Ishikawa (cell line): ENCODE measurements around the gene SDHB.

Experiments used
- CREB1 ChIP-seq: IDR thresholded peaks from 2 replicates; pipeline ENCODE4 v1.6.1; 2012; ENCODE audit warnings: low read depth
- EGR1 ChIP-seq: IDR thresholded peaks from 2 replicates; pipeline ENCODE4 v1.6.1; 2012
- EP300 ChIP-seq: IDR thresholded peaks from 2 replicates; pipeline ENCODE4 v1.6.1; 2012; ENCODE audit warnings: borderline replicate concordance
- REST ChIP-seq: IDR thresholded peaks from 2 replicates; pipeline ENCODE4 v1.6.1; 2012; ENCODE audit warnings: low read depth, mild to moderate bottlenecking
- TAF1 ChIP-seq: IDR thresholded peaks from 2 replicates; pipeline ENCODE4 v1.6.1; 2012; ENCODE audit warnings: low read depth, mild to moderate bottlenecking
- TEAD4 ChIP-seq: IDR thresholded peaks from 2 replicates; pipeline ENCODE4 v1.6.1; 2012
- ZBTB7A ChIP-seq: IDR thresholded peaks from 2 replicates; pipeline ENCODE4 v1.6.1; 2012; ENCODE audit warnings: low read depth
- TF ChIP-seq, protein P1 (sequence below): IDR thresholded peaks from 2 replicates; pipeline ENCODE4 v1.6.1; 2012
- TF ChIP-seq, protein P2 (sequence below): IDR thresholded peaks from 2 replicates; pipeline ENCODE4 v1.6.1; 2012

DNA sequence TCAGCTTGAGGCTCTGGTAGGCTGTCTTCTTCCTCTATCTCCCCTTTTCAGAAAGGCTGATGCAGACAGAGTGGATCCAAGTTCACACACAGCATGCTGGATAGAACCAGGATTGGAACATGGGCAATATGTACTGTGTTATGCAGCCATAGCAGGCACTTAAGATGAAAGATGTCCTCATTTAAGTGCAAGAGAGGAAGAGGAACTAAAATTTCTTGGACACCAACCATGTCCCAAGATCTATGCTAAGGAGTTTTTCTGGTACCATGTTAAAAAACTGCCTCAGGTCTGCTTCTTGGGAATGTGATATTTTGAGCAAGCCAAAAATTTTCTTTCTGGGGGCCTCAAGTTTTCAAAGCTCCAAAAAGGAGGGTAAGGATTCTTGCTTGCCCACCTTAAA, 1.2 kb downstream of the SDHB start:
- TF ChIP-seq, protein P1, sequence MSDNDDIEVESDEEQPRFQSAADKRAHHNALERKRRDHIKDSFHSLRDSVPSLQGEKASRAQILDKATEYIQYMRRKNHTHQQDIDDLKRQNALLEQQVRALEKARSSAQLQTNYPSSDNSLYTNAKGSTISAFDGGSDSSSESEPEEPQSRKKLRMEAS: no peak
- TF ChIP-seq EP300 (no peak), ZBTB7A (no peak), TEAD4 (no peak), CREB1 (no peak), TAF1 (no peak), EGR1 (no peak), REST (no peak)
- TF ChIP-seq, protein P2, sequence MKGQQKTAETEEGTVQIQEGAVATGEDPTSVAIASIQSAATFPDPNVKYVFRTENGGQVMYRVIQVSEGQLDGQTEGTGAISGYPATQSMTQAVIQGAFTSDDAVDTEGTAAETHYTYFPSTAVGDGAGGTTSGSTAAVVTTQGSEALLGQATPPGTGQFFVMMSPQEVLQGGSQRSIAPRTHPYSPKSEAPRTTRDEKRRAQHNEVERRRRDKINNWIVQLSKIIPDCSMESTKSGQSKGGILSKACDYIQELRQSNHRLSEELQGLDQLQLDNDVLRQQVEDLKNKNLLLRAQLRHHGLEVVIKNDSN: no peak
